ENCODE results near the gene NCK2.

The NCK2 gene

DNA sequence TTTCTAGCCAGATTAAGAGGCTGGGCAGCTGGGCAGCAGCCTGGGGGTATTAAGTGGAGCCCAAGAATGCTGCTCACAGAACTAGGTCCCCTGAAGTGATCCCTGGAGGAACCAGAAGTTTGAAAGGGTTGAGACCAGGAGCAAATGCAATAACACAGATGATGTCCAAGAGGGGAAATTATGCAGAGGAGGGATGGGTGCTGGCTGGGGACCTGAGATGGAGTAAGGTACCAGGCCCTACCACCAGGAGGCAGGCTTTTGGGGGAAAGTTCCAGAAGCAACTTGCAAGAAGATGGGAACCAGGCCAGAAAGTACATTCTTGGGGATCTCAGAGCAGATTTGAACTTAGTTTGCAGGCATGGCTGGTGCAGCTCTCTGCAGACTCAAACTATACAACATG lies 175.1 kb downstream of the NCK2 start:
- DNase-seq (ENCODE audit: low read depth in 2 of 2): peak in 1 of 2 donors; percentile 20

DNA sequence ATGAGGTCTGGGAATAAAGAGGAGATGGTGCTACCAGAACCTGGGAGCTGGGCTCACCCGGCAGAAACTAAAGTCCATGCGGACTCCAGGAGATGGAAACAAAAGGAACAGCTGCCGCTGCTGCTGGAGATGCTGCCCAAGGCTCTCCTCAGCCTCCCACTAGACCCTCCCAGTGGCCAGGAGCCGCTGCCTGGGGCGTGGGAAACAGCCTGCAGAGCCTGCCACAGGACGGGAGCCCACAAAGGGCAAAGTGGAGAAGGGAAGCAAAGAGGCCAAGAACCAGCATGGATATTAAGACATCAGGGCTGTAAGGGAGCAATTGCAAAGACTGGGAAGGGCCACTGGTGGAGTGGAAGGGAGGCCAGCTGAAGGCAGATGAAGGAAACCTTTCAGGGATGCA lies 179.6 kb downstream of the NCK2 start:
- DNase-seq (ENCODE audit: low read depth in 2 of 2): no peak

DNA sequence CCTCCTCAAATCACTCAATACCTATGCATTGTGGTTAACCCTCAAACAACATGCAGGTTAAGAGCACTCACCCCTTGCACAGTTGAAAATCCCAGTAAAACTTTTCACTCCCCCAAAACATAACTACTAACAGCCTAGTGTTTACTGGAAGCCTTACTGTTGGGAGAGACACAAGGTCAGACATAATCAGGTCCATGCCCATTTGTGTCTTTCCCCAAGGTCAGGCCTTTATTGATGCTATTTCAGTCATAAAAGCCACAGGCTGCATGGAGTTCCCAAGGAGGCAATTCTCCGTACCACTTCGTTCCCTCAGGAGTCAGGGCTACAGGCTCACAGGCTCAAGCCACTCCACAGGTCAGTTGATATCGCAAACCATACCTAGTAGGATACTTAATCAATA lies 180.2 kb downstream of the NCK2 start:
- no peak for DNase-seq (ENCODE audit: low read depth in 2 of 2)

DNA sequence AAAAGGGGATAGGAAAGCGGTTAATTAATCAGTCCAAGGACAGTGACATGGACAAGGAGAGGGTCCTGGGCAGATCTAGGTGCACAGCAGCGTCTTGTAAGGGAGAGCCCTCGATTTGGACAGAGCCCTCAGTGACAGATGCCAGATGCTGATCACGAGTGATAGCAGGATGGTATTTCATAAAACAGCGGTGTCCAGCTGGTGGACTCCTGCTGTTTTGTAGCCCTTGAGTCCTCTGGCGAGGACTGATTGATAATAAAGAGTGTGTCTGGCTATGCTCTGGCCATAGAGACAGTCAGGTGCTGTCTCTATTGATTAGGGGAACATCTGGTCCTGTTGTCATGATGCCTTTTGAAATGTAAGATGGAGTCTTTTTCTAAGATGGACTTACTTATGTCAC lies 180.7 kb downstream of the NCK2 start:
- no peak for DNase-seq (ENCODE audit: low read depth in 2 of 2)

DNA sequence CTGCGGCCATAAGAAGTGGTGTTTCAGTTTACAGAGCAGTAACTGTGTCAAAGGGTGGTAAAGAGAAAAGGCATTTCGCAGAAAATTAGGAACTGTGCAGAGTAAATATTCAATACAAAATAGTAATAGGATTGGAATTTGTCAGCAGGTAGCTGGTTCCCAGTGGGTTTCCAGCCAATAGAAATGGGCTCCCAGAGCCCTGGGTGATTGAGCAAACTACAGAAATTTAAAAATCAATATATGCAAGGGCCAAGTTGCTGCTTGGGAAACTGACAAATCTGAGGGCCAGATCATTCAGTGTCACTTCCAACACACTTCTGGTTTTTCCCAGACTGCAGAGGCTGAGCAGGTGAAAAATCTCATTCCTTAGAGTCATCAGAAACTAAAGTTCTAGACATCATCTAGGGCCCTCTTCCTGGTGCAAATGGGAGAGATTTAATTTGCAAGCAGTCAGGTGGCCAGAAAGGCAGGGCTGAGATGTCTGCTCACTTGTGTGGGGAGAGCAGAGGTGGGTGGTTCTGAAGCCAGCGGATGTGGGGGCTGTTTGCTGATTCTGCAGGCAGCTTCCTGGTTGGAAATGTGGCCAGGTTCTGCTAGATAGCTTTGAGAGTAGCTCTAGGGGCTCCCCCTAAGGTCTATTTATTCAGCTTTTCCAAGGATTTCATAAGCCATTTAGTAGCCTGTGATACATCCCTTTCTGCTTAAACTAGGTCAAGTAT lies 182.4 kb downstream of the NCK2 start:
- DNase-seq (ENCODE audit: low read depth in 2 of 2): peak; percentile 39 to 42

DNA sequence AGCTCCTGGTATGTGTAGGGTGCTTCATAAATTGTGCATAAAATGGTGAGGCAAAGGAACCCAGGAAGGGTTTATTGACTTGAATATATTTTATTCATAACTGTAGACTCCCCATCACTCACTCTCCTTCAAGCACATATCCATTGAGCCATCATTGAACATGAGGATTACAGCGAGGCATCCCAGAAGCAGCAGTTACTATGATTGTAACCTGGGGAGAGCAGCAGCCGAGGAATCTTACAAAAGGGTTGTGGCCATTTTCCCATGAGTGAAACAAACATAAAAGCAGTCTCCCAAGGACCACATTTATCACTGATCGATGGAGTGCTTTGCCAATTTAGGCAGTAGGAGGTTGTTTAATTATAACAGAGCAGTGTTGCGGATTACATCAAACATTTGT lies 183.4 kb downstream of the NCK2 start:
- DNase-seq (ENCODE audit: low read depth in 2 of 2): no peak

DNA sequence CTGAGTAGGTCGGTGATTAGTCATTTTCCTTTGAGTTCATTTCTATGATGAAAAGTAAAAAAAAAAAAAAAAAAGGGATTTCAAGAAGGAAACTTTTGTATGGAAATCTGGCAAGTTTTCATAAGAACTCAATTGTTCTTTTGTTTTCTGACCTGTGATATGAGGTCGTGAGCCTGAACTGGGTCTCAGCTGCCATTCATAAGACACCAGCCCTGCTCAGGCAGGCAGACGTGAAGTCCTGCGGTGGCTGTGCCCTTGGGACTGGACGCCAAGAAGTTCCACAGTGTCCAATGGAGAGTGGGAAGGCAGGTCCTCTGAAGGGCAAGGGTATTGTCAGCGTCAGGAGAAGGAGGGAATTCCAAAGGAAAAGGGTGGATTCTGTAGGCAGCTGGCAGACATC lies 183.9 kb downstream of the NCK2 start:
- no peak for DNase-seq (ENCODE audit: low read depth in 2 of 2)

DNA sequence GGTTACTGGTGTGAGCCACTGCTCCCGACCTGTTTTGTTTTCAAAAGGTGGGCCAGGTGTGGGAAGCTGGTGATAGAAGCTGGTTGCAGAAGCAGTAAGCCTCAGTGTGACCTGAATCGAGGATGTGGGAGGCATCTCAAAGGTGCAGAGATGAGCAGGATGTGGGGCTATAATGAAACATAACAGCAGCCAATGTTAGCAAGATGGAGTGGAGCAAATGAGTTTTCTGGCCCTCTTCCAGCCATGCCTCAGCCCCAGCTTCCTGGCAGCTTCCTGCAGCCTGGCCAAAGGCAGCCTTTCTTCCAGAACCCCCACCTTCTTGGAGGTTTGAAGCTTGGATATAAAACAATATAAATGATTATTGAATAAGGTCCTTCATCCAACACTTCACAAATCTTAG lies 184.8 kb downstream of the NCK2 start:
- peak in 1 of 2 donors; percentile 12 for DNase-seq (ENCODE audit: low read depth in 2 of 2)

DNA sequence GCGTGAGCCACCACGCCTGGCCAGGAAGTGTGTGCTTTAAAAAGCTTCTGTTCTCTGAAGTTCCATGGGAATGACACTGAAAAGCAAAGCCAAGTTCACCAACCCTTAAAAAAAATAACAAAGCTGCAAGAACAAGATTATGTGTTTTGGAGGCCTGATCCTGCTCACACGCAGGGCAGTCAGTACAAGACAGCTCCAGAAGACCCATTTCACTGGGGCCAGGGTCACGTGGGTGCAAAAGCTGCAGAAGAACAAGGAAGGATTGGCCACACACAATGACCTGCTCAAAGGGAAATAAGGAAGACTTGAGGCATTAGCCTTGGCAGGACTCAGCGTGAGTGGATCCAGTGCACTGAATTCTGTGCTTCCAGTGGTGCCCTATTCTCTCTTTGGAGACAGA lies 187.9 kb downstream of the NCK2 start:
- no peak for DNase-seq (ENCODE audit: low read depth in 2 of 2)

DNA sequence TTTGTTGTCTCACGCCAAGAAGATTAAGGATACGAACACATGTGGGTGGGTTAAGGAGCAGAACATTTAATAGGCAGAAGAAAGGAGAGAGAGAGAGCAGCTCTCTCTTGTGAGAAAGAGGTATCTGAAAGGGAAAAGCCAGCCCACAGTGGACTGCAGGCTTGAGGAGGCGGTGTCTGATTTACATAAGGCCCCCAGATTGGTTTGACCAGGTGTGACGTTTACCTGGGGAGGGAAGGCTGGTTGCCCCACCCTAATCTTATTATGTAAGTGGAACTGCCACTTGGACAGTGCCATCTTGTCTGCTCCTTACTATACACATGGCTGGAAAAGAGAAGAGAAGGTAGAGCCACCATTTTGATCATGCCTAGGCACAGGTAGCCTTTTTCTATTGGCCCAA lies 189.2 kb downstream of the NCK2 start:
- DNase-seq (ENCODE audit: low read depth in 2 of 2): no peak

DNA sequence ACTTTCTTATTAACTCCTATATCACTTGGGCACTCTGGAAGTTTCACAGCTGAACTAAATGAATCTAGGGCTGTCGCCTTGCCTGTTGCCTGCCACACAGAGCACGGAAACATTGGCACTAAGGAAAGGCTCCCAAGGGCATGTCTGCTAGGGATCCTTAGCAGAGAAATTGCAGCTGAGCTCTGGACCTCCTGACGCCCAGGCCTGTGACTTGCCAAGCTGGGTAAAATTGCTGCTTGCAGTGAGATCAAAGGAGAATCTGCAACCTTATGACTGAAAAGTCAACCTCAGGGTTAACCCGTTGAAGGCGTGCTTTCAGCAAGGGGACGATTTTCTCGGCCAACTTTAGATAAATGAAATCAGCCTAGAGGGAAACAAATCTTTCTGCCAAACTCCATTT lies 189.8 kb downstream of the NCK2 start:
- DNase-seq (ENCODE audit: low read depth in 2 of 2): peak in 1 of 2 donors; percentile 11

DNA sequence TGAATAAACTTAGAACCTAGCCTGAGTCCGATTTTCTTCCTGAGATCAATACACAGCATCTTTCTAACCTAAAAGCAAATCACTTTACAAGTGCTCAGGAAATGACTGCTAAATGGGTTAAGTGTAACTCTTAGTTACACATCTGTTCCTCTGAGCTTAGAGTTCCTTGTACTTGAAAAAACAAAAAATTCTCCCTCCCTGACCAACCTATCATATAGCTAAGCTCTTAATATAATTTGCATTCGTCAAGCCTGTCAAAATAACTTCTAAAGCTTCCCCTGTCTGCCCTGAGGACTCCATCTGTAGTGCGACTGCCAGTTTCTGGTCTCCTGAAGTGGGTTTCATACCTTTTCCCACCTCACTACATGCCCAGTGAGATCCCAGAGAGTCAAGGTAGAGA lies 190.4 kb downstream of the NCK2 start:
- no peak for DNase-seq (ENCODE audit: low read depth in 2 of 2)

DNA sequence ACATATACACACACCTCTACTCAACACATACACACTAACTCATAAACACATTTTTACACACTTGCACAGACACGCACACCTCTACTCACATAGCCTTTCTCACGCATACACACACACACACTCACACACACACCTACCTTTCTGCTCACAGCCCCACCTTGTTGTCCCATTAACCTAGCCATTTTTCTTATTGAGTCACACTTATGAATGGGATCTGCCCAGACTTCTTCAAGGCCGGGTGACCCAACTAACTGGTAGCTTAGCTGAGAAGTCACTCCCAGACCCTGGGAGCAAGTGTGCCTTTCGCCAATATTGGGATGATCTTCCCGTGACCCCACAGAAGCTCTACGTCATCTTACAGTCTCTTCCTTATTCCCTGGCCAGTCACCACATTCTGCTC lies 192.2 kb downstream of the NCK2 start:
- DNase-seq (ENCODE audit: low read depth in 2 of 2): no peak

DNA sequence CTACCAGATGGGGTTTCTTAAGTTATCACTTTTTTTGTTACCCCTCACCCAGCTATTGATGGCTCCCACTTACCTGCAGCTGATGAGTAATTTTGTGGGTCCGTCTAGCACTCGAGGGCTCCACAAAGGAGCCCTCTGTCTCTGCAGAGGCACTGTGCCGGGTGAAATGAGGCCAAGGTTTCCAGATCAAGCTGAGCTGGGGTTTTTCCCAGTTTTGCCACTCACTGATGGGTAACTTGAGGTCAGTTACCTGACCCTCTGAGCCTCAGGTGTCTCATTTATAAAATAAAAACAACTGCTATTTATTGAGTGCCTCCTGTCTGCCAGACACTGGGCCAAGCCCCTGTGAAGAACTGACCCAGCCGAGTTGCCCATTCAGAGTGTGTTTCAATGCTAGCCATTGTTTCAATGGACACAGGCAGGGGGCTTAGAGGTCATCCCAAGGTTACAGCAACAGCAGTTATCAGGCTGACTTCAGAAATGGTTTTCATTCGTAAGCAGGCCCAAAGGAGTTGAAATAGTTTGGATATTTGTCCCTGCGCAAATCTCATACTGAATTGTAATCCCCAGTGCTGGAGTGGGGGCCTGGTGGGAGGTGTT lies 192.9 kb downstream of the NCK2 start:
- DNase-seq (ENCODE audit: low read depth in 2 of 2): no peak
